PC-3 (cell line): Measurements from ENCODE around the gene HKDC1.

Experiments used
- EZH2 ChIP-seq: fragments of 300-600 bp; sonication (generic); IDR thresholded peaks from one replicate; pipeline ENCODE4 v1.6.1; 2017; ENCODE audit warnings: antibody characterized with exemption, mild to moderate bottlenecking, low read length; ENCODE audit not compliant: unreplicated experiment
- TF ChIP-seq, protein P1 (sequence below): fragments of 300-600 bp; sonication (generic); conservative IDR thresholded peaks from 2 replicates; pipeline ENCODE4 v1.5.1; 2017; ENCODE audit warnings: antibody characterized with exemption, low read depth, mild to moderate bottlenecking, low read length

DNA sequence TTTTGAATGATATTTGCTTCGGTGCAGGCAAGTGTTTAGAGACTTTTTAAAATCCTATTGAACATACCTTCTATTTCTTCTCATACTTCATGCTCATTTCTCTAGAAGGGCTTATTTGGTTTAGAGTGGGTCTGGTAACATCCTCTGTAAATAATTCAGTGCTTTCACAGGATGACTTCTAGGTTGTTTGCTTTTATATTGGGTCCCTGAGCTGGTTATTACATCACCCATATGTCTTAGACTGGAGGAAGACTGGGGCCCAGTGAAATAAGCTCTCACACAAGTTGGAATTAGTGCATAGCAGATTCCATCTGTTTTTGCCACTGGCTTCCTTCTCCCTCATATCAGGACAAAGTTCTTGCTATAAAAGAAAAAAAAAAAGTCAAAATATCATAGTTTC, 33.6 kb upstream of the HKDC1 start:
- TF ChIP-seq, protein P1, sequence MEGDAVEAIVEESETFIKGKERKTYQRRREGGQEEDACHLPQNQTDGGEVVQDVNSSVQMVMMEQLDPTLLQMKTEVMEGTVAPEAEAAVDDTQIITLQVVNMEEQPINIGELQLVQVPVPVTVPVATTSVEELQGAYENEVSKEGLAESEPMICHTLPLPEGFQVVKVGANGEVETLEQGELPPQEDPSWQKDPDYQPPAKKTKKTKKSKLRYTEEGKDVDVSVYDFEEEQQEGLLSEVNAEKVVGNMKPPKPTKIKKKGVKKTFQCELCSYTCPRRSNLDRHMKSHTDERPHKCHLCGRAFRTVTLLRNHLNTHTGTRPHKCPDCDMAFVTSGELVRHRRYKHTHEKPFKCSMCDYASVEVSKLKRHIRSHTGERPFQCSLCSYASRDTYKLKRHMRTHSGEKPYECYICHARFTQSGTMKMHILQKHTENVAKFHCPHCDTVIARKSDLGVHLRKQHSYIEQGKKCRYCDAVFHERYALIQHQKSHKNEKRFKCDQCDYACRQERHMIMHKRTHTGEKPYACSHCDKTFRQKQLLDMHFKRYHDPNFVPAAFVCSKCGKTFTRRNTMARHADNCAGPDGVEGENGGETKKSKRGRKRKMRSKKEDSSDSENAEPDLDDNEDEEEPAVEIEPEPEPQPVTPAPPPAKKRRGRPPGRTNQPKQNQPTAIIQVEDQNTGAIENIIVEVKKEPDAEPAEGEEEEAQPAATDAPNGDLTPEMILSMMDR: no peak
- no peak for TF ChIP-seq EZH2
